Aorta (tissue), 5 donors: ENCODE results near the gene CHRNE. TPM values are rescaled to one million over a fixed set of nuclear protein-coding genes. Genes with fewer than 3 reads are reported as not detected.
"Not testable (repeated sequence)": the region's sequence is repeated elsewhere in the genome, so short reads cannot be mapped to it uniquely, and the experiment has no call there.

Experiments used
- ATAC-seq: fragments of 200-7000 bp; cut with Tn5 transposase; one replicate; pipeline ENCODE4 v1.9.1; 2022; ENCODE audit warnings: moderate library complexity; ENCODE audit not compliant: low FRiP score
- DNase-seq, 2 donors: peaks; one replicate each; pipeline ENCODE4 v3.0.0-alpha.2; 2020
- H3K27ac ChIP-seq, 2 donors: one replicate each; pipeline ENCODE4 v1.5.1; 2013; ENCODE audit warnings: low read length in 2 of 2, mild to moderate bottlenecking in 2 of 2, moderate library complexity in 2 of 2, control low read depth in 1 of 2, inconsistent platforms in 1 of 2, low read depth in 1 of 2
- H3K27me3 ChIP-seq, 2 donors: one replicate each; pipeline ENCODE4 v1.6.1; 2013; ENCODE audit warnings: control low read depth in 1 of 2, low read length in 1 of 2, mild to moderate bottlenecking in 1 of 2, moderate library complexity in 1 of 2; ENCODE audit not compliant: insufficient read depth in 2 of 2, control insufficient read depth in 1 of 2
- H3K36me3 ChIP-seq, 2 donors: one replicate each; pipeline ENCODE4 v1.6.1; 2013; ENCODE audit warnings: control low read depth in 1 of 2, low read length in 1 of 2, mild to moderate bottlenecking in 1 of 2; ENCODE audit not compliant: insufficient read depth in 2 of 2, control insufficient read depth in 1 of 2
- H3K4me1 ChIP-seq, 2 donors: one replicate each; pipeline ENCODE4 v1.6.1; 2013; ENCODE audit warnings: low read length in 2 of 2, control low read depth in 1 of 2, mild to moderate bottlenecking in 1 of 2, moderate library complexity in 1 of 2; ENCODE audit not compliant: insufficient read depth in 2 of 2, control insufficient read depth in 1 of 2
- H3K4me3 ChIP-seq, 2 donors: one replicate each; pipeline ENCODE4 v1.5.1; 2013; ENCODE audit warnings: low read length in 2 of 2, control low read depth in 1 of 2, mild to moderate bottlenecking in 1 of 2
- H3K9me3 ChIP-seq: one replicate; pipeline ENCODE4 v1.6.1; 2013; ENCODE audit warnings: mild to moderate bottlenecking, low read length; ENCODE audit not compliant: control insufficient read depth
- WGBS, 2 donors: extraction: QIAGEN DNeasy Blood & Tissue Kit; methylation state at CpG; one replicate each; pipeline ENCODE4 v1.1.7; 2013; 5-methylcytosine and 5-hydroxymethylcytosine counted together
- intact Hi-C, 2 donors: fragments of 100-400 bp; cut with DNase I; formaldehyde crosslinking; loops; one replicate each; pipeline versions ENCODE4 v1.14.2 to v1.15.0; 2022
- polyA plus RNA-seq, 2 donors: library from polyadenylated mRNA; stranded (reverse); fragments of 200-250 nt; gene quantifications; one replicate each; pipeline ENCODE4 v1.2.3, GENCODE V29; 2013
- total RNA-seq, 2 donors: library from RNA; stranded (reverse); fragmentation: NEBNext Ultra II Directional; extraction: Animal tissue kit (Norgen Biotek cat#: 25700); gene quantifications; one replicate each; pipeline ENCODE4 v1.2.1, GENCODE V29; 2021
- donor health status: healthy with polysubstance abuse.
- donor health status: Bipolar disorder and iron deficiency.
- donor health status: DM: no; HTN: no; CAD: no.
- donor health status: DM: no; HTN: no; CAD: no.
- donor health status: DM: yes; HTN: yes; CAD: no.

Gene CHRNE
- total and polyA plus RNA-seq, 4 donors, result 0.61 to 1.6 (median 0.84) TPM; not detected in 1

- H3K27ac ChIP-seq, H3K36me3 ChIP-seq, H3K4me1 ChIP-seq, H3K27me3 ChIP-seq, DNase-seq, H3K9me3 ChIP-seq, ATAC-seq, H3K4me3 ChIP-seq, intact Hi-C loops: not testable (repeated sequence)
- 79 to 83% methylated on average over 23 to 24 of the region's 24 CpGs for WGBS, 2 donors
Measured at GRCh38 chr17:4926577-4927335, 23.9 kb upstream of the CHRNE start.

GRCh38 chr17:4921320-4921719 lies 18.4 kb upstream of the CHRNE start:
- intact Hi-C loops, result no loop called here
- 93 to 95% methylated on average over 4 of the region's 4 CpGs for WGBS, 2 donors
- DNase-seq (no peak), ATAC-seq (no peak)
- Histone ChIP-seq H3K9me3 (no peaks in the 10 kb centered on the region), H3K27me3 (no peaks in the 10 kb centered on the region), H3K4me3 (no peak overlapping the region), H3K4me1 (no peaks in the 10 kb centered on the region), H3K27ac (no peak overlapping the region), H3K36me3 (no peaks in the 10 kb centered on the region)

GRCh38 chr17:4920351-4921048 lies 17.6 kb upstream of the CHRNE start:
- no peak overlapping the region for H3K4me3 ChIP-seq
- no peaks in the 10 kb centered on the region for H3K4me1 ChIP-seq
- no peak overlapping the region for H3K27ac ChIP-seq
- no peaks in the 10 kb centered on the region for H3K36me3 ChIP-seq
- no peaks in the 10 kb centered on the region for H3K9me3 ChIP-seq
- DNase-seq (peak in 1 of 2 donors; percentile 46), ATAC-seq (no peak)
- 81 to 84% methylated on average over 10 of the region's 10 CpGs for WGBS, 2 donors
- intact Hi-C loops, result no loop called here
- no peaks in the 10 kb centered on the region for H3K27me3 ChIP-seq

- 72 to 77% methylated on average over 8 of the region's 8 CpGs for WGBS, 2 donors
Measured at GRCh38 chr17:4919511-4920047, 16.7 kb upstream of the CHRNE start.

GRCh38 chr17:4914551-4914950 lies 11.7 kb upstream of the CHRNE start:
- intact Hi-C loops, H3K27ac ChIP-seq, DNase-seq, H3K36me3 ChIP-seq, ATAC-seq, H3K4me1 ChIP-seq, H3K27me3 ChIP-seq, H3K9me3 ChIP-seq, H3K4me3 ChIP-seq: not testable (repeated sequence)
- WGBS, 2 donors, result 89 to 90% methylated on average over 4 of the region's 4 CpGs

More at GRCh38 chr17:4919511-4920047, 16.7 kb upstream of the CHRNE start:
- Histone ChIP-seq H3K27me3 (no peaks in the 10 kb centered on the region), H3K4me1 (no peaks in the 10 kb centered on the region), H3K36me3 (no peaks in the 10 kb centered on the region), H3K4me3 (no peak overlapping the region), H3K9me3 (no peaks in the 10 kb centered on the region), H3K27ac (no peak overlapping the region)
- intact Hi-C loops, result no loop called here
- DNase-seq (no peak), ATAC-seq (no peak)

GRCh38 chr17:4913994-4914393 lies 11.1 kb upstream of the CHRNE start:
- DNase-seq (no peak), ATAC-seq (no peak)
- Histone ChIP-seq H3K27ac (no peak overlapping the region), H3K9me3 (no peaks in the 10 kb centered on the region), H3K4me1 (no peaks in the 10 kb centered on the region), H3K27me3 (no peaks in the 10 kb centered on the region), H3K36me3 (no peaks in the 10 kb centered on the region), H3K4me3 (no peak overlapping the region)
- intact Hi-C loops, result no loop called here
- 58 to 65% methylated on average over 1 of the region's 1 CpG for WGBS, 2 donors

- Histone ChIP-seq H3K4me3 (no peak overlapping the region), H3K27ac (no peak overlapping the region), H3K9me3 (no peaks in the 10 kb centered on the region), H3K27me3 (no peaks in the 10 kb centered on the region), H3K36me3 (no peaks in the 10 kb centered on the region), H3K4me1 (no peaks in the 10 kb centered on the region)
- intact Hi-C loops, result loop anchor here (5.0 to 10.0 kb wide), 2 partner anchors 76 to 153 kb away; partner anchors contain the start of gene CAMTA2 (in 2 of the 2)
- ATAC-seq, result peak; percentile 97
- DNase-seq, result peak; percentile 94 to 95
- 21 to 23% methylated on average over 20 of the region's 20 CpGs for WGBS, 2 donors
Measured at GRCh38 chr17:4908711-4909496, 6.0 kb upstream of the CHRNE start.

- Histone ChIP-seq H3K27me3 (no peaks in the 10 kb centered on the region), H3K4me1 (no peaks in the 10 kb centered on the region), H3K36me3 (no peaks in the 10 kb centered on the region), H3K9me3 (no peaks in the 10 kb centered on the region), H3K4me3 (no peak overlapping the region), H3K27ac (no peak overlapping the region)
- DNase-seq (no peak), ATAC-seq (no peak)
- intact Hi-C loops, result loop anchor here (5.0 to 10.0 kb wide), 2 partner anchors 76 to 154 kb away; partner anchors contain the start of gene CAMTA2 (in 2 of the 2)
- 46 to 49% methylated on average over 10 of the region's 10 CpGs for WGBS, 2 donors
Measured at GRCh38 chr17:4908301-4908700, 5.4 kb upstream of the CHRNE start.
